ENCODE results near the gene PLGLB1. TPM values are rescaled to one million over a fixed set of nuclear protein-coding genes. Genes with fewer than 3 reads are reported as not detected.
"Not testable (repeated sequence)": the region's sequence is repeated elsewhere in the genome, so short reads cannot be mapped to it uniquely, and the experiment has no call there.

PLGLB1 gene
- 1.5 TPM for polyA plus RNA-seq

- not testable (repeated sequence) for H3K36me3 Mint-ChIP-seq, H3K4me1 Mint-ChIP-seq, H3K27me3 Mint-ChIP-seq, H3K9me3 Mint-ChIP-seq, H3K4me3 Mint-ChIP-seq, H3K27ac Mint-ChIP-seq
Observed at GRCh38 chr2:87021744-87022143, at the start of gene PLGLB1. PLGLB1 (minus strand) TSS chr2:87021844; CDS start chr2:87021783, 61 bp downstream.

DNA sequence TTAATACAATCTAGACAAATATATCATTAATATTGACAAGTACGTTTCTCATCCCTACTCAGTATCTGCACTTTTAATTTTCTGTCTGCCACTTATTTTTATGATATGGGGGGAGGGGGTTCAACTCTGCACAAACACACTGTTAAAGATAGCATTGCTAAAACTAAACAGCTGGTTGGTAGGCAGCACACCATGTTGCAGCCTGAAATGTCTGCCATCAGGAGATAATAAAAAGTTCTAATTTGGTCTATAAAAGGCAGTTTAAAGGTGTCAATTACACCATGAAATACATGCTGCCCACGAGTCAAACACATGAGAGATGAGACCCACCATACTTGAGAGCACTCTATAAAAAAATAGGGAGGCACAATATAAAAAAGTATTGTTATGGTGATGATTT, 42.7 kb upstream of the PLGLB1 start:
- not testable (repeated sequence) for H3K27me3 Mint-ChIP-seq, H3K4me1 Mint-ChIP-seq, H3K27ac Mint-ChIP-seq, H3K4me3 Mint-ChIP-seq, H3K36me3 Mint-ChIP-seq, H3K9me3 Mint-ChIP-seq

DNA sequence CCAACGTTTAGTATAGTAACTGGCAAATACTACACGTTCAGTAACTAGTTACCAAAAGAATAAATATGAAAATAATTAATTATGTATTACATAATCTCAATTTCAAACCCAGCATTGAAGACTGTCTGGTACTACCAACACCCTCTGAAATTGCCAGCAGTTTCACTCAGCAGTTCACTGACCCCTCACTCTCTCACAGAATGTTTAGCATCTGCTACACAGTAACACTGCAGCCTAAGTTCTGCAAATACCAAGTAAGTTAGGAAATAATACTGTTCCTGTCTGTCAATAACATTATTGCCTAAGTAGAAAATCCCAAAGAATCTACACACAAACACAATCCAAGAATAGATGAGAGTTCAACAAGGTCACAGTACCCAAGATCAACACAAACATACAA, 41.8 kb upstream of the PLGLB1 start:
- H3K4me3 Mint-ChIP-seq, H3K27ac Mint-ChIP-seq, H3K27me3 Mint-ChIP-seq, H3K36me3 Mint-ChIP-seq, H3K4me1 Mint-ChIP-seq, H3K9me3 Mint-ChIP-seq: not testable (repeated sequence)

DNA sequence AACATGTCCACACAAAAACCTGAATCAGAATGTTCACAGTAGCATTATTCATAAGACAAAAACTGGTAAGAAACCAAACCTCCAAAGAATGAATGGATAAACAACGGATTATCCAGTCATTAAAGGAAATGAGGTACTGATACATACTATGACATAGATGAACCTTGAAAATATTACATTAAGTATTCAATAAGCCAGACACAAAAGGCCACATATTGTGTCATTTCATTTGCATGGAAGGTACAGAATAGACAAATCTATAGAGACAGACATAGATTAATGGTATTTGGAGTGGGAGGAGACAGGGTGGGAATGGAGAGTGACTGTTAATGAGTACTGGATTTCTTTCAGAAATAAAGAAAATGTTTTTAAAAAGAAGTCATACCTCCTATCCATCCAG, 39.9 kb upstream of the PLGLB1 start:
- not testable (repeated sequence) for H3K9me3 Mint-ChIP-seq, H3K4me3 Mint-ChIP-seq, H3K36me3 Mint-ChIP-seq, H3K27ac Mint-ChIP-seq, H3K4me1 Mint-ChIP-seq, H3K27me3 Mint-ChIP-seq

- not testable (repeated sequence) for H3K27ac Mint-ChIP-seq, H3K27me3 Mint-ChIP-seq, H3K9me3 Mint-ChIP-seq, H3K36me3 Mint-ChIP-seq, H3K4me1 Mint-ChIP-seq, H3K4me3 Mint-ChIP-seq
Observed at GRCh38 chr2:87057606-87058005, 36.0 kb upstream of the PLGLB1 start.

DNA sequence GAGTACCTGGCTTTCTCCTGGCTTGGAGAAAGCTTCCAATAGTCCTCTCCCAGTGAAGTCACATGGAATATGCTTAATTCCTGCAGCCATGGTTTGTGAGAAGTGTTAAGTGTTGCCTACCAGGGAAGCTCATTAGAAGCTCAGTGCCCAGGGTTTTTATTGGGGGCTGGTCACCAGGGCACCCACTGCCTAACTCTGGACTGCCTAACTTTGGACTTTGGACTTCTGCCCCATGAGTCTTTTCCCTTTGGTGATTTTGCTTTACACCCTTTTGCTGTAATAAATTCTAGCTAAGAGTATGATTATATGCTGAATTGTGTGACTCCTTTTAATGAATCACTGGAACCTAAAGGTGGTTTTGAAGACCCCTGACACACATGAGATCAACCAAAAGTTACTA, 35.2 kb upstream of the PLGLB1 start:
- not testable (repeated sequence) for H3K27ac Mint-ChIP-seq, H3K4me1 Mint-ChIP-seq, H3K9me3 Mint-ChIP-seq, H3K4me3 Mint-ChIP-seq, H3K36me3 Mint-ChIP-seq, H3K27me3 Mint-ChIP-seq

- not testable (repeated sequence) for H3K27ac Mint-ChIP-seq, H3K4me3 Mint-ChIP-seq, H3K27me3 Mint-ChIP-seq, H3K9me3 Mint-ChIP-seq, H3K4me1 Mint-ChIP-seq, H3K36me3 Mint-ChIP-seq
Observed at GRCh38 chr2:87056435-87056834, 34.8 kb upstream of the PLGLB1 start.

DNA sequence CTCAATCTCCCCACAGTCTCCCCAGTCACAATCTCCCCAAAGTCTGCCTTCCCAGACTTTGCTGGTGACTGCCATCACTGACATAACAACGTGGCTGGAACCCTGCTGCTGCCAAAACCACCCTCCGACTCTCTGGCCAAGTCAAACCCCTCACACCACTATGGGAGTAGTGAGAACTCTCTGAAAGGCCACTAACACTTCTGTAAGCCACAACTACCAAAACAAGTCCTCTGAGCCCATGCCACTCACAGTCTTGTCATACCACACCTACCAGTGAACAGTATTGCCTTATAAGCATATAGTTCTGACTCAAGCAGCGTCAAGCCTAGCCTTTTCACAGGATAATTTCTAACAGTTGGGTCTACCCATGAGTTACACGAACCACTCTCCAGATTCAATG, 32.7 kb upstream of the PLGLB1 start:
- H3K9me3 Mint-ChIP-seq, H3K4me3 Mint-ChIP-seq, H3K27me3 Mint-ChIP-seq, H3K27ac Mint-ChIP-seq, H3K36me3 Mint-ChIP-seq, H3K4me1 Mint-ChIP-seq: not testable (repeated sequence)

GRCh38 chr2:87041321-87041978, 19.8 kb upstream of the PLGLB1 start:
- H3K4me1 Mint-ChIP-seq, H3K27me3 Mint-ChIP-seq, H3K9me3 Mint-ChIP-seq, H3K27ac Mint-ChIP-seq, H3K4me3 Mint-ChIP-seq, H3K36me3 Mint-ChIP-seq: not testable (repeated sequence)

- not testable (repeated sequence) for H3K27me3 Mint-ChIP-seq, H3K36me3 Mint-ChIP-seq, H3K4me3 Mint-ChIP-seq, H3K4me1 Mint-ChIP-seq, H3K27ac Mint-ChIP-seq, H3K9me3 Mint-ChIP-seq
Observed at GRCh38 chr2:87028607-87029006, 7.0 kb upstream of the PLGLB1 start.

DNA sequence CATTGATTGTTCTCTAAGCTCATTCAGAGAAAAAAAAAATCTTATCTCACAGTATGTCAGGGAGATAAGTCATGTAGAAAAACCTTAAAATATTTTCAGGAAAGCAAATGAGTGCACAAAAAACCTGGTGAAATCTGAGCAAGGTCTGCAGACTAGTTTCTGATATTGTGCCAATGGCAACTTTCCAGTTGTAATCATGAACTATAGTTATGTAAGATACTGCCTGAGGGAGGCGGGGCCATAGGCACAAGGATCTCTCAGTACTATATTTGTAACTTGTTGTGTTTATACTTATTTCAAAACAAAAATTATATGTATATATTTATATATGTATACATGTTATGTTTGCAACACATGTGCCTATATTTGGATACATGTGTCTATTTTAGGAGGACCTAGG, 5.2 kb upstream of the PLGLB1 start:
- not testable (repeated sequence) for H3K27ac Mint-ChIP-seq, H3K4me3 Mint-ChIP-seq, H3K27me3 Mint-ChIP-seq, H3K4me1 Mint-ChIP-seq, H3K9me3 Mint-ChIP-seq, H3K36me3 Mint-ChIP-seq

- not testable (repeated sequence) for H3K27ac Mint-ChIP-seq, H3K36me3 Mint-ChIP-seq, H3K9me3 Mint-ChIP-seq, H3K4me3 Mint-ChIP-seq, H3K4me1 Mint-ChIP-seq, H3K27me3 Mint-ChIP-seq
Observed at GRCh38 chr2:87025927-87026326, 4.3 kb upstream of the PLGLB1 start.

- H3K27me3 Mint-ChIP-seq, H3K4me1 Mint-ChIP-seq, H3K36me3 Mint-ChIP-seq, H3K27ac Mint-ChIP-seq, H3K9me3 Mint-ChIP-seq, H3K4me3 Mint-ChIP-seq: not testable (repeated sequence)
Observed at GRCh38 chr2:87023988-87024615, 2.5 kb upstream of the PLGLB1 start.

DNA sequence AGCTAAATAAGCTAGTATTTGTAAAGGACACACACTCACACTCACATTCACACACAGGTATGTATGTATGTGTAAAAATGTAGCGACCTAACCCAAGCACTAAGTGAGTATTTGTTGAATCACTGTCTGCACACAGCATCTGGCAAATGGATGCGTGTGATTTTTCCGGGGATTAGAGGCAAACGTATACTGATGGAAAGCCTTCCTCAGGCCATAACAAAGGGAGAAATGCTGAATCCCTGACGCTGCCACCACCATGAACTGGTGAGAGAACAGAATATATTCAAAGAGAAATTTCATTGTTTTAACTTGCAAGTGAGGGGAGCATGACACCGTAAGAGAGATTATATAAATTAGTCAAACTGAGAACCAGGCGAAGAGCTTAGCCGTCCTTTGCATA, 601 bp downstream of the PLGLB1 start:
- H3K36me3 Mint-ChIP-seq, H3K27me3 Mint-ChIP-seq, H3K4me3 Mint-ChIP-seq, H3K9me3 Mint-ChIP-seq, H3K4me1 Mint-ChIP-seq, H3K27ac Mint-ChIP-seq: not testable (repeated sequence)

GRCh38 chr2:87019053-87019452, 2.6 kb downstream of the PLGLB1 start:
- H3K4me3 Mint-ChIP-seq, H3K27me3 Mint-ChIP-seq, H3K4me1 Mint-ChIP-seq, H3K27ac Mint-ChIP-seq, H3K36me3 Mint-ChIP-seq, H3K9me3 Mint-ChIP-seq: not testable (repeated sequence)

GRCh38 chr2:87014489-87015169, 7.0 kb downstream of the PLGLB1 start:
- not testable (repeated sequence) for H3K9me3 Mint-ChIP-seq, H3K36me3 Mint-ChIP-seq, H3K4me3 Mint-ChIP-seq, H3K27me3 Mint-ChIP-seq, H3K27ac Mint-ChIP-seq, H3K4me1 Mint-ChIP-seq
